Measurements from ENCODE around the gene TUSC2.

- TF ChIP-seq POLR2A (IDR thresholded peaks at IDR 0.05; ENCODE audit: low read length) (no peak), GATA1 (IDR thresholded peaks at IDR 0.05; ENCODE audit: low read depth, low read length) (no peak)
These were observed 5.5 kb downstream of the TUSC2 start, which contains the start of gene HYAL2 for GRCh38 chr3:50322386-50323091.

All from erythroblast (primary cell).